ENCODE measurements around the gene MISP. TPM values are rescaled to one million over a fixed set of nuclear protein-coding genes. Genes with fewer than 3 reads are reported as not detected.

The MISP gene
- total and polyA plus RNA-seq, 2 of the 13 experiments (the other 11 are each of a cell fraction or from before 2014, with no cell fraction given), result 0.67 to 1.3 TPM

GRCh38 chr19:804419-805165, 53.7 kb downstream of the MISP start (continued):
- TF ChIP-seq, protein P1, sequence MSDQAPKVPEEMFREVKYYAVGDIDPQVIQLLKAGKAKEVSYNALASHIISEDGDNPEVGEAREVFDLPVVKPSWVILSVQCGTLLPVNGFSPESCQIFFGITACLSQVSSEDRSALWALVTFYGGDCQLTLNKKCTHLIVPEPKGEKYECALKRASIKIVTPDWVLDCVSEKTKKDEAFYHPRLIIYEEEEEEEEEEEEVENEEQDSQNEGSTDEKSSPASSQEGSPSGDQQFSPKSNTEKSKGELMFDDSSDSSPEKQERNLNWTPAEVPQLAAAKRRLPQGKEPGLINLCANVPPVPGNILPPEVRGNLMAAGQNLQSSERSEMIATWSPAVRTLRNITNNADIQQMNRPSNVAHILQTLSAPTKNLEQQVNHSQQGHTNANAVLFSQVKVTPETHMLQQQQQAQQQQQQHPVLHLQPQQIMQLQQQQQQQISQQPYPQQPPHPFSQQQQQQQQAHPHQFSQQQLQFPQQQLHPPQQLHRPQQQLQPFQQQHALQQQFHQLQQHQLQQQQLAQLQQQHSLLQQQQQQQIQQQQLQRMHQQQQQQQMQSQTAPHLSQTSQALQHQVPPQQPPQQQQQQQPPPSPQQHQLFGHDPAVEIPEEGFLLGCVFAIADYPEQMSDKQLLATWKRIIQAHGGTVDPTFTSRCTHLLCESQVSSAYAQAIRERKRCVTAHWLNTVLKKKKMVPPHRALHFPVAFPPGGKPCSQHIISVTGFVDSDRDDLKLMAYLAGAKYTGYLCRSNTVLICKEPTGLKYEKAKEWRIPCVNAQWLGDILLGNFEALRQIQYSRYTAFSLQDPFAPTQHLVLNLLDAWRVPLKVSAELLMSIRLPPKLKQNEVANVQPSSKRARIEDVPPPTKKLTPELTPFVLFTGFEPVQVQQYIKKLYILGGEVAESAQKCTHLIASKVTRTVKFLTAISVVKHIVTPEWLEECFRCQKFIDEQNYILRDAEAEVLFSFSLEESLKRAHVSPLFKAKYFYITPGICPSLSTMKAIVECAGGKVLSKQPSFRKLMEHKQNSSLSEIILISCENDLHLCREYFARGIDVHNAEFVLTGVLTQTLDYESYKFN (CRISPR knock-in tag; conservative IDR thresholded peaks at IDR 0.05), result no peak
- TF ChIP-seq MYPOP (CRISPR knock-in tag; IDR thresholded peaks at IDR 0.05), result no peak
- no peak for TF ChIP-seq ZNF329 (CRISPR knock-in tag; IDR thresholded peaks at IDR 0.05; ENCODE audit: low read depth)
- no peak for TF ChIP-seq ZNF547 (CRISPR knock-in tag; IDR thresholded peaks at IDR 0.05)
- TF ChIP-seq ZNF550 (CRISPR knock-in tag; IDR thresholded peaks at IDR 0.05; ENCODE audit: borderline replicate concordance), result no peak
- no peak for TF ChIP-seq TP53 (CRISPR knock-in tag; conservative IDR thresholded peaks at IDR 0.05)
- no peak for TF ChIP-seq ZNF232 (CRISPR knock-in tag; IDR thresholded peaks at IDR 0.05; ENCODE audit: borderline replicate concordance)
- no peak for TF ChIP-seq HOXA5 (CRISPR knock-in tag; IDR thresholded peaks at IDR 0.05)
- TF ChIP-seq NFYB (CRISPR knock-in tag; IDR thresholded peaks at IDR 0.05), result no peak
- TF ChIP-seq IRF2 (CRISPR knock-in tag; IDR thresholded peaks at IDR 0.05), result no peak
- TF ChIP-seq RBM22 (optimal IDR thresholded peaks at IDR 0.05; ENCODE audit: low read length), result peak; percentile 8

Measured in HepG2 (cell line).